SK-N-SH (cell line): ENCODE measurements around the gene PROC. TPM values are rescaled to one million over a fixed set of nuclear protein-coding genes. Genes with fewer than 3 reads are reported as not detected.

ENCODE experiments used
- CTCF ChIA-PET: fragments of 300-600, 350-600 bp; formaldehyde crosslinking; extraction: SDS; loops from one replicate; lab custom pipeline; 2021; lab: Yijun Ruan, JAX
- POLR2A ChIA-PET: fragments of 350-600 bp; sonication (Branson Sonifier 250); formaldehyde crosslinking; extraction: SDS; loops from one replicate; lab custom pipeline; 2020; ENCODE audit warnings: antibody characterized with exemption, inconsistent platforms; lab: Yijun Ruan, JAX
- DNase-seq: peaks from one replicate; pipeline ENCODE4 v3.0.0; 2012
- H2AFZ ChIP-seq: fragments of 200-600 bp; sonication (generic); 2 replicates; pipeline ENCODE4 v1.8.1; 2016; ENCODE audit warnings: antibody characterized with exemption, mild to moderate bottlenecking, low read depth
- H3F3A ChIP-seq: fragments of 200-600 bp; sonication (generic); replicated peaks from 2 replicates; pipeline ENCODE3; 2016; ENCODE audit warnings: antibody characterized with exemption, mild to moderate bottlenecking; ENCODE audit not compliant: insufficient read depth
- H3K27ac ChIP-seq, 2 experiments: fragments of 200-500 bp in 1 of 2; fragments of 200-600 bp in 1 of 2; sonication (Bioruptor generic) in 1 of 2; sonication (generic), shearing (Covaris generic) in 1 of 2; 2 replicates each; pipeline versions ENCODE4 v1.5.1 to v1.6.1; 2014 to 2016; ENCODE audit warnings: low read depth in 2 of 2, inconsistent platforms in 1 of 2, low read length in 1 of 2, mild to moderate bottlenecking in 1 of 2, mixed read lengths in 1 of 2
- H3K27me3 ChIP-seq: fragments of 200-600 bp; sonication (generic), shearing (Covaris generic); 2 replicates; pipeline ENCODE4 v1.6.1; 2016; ENCODE audit warnings: mixed run types; ENCODE audit not compliant: insufficient read depth
- H3K36me3 ChIP-seq, 2 experiments: fragments of 200-500 bp in 1 of 2; fragments of 200-600 bp in 1 of 2; sonication (Bioruptor generic) in 1 of 2; sonication (generic) in 1 of 2; replicated peaks in 1 of 2; 2 replicates each; pipeline versions ENCODE3 to v1.5.1; 2014 to 2016; ENCODE audit warnings: low read length in 1 of 2, mild to moderate bottlenecking in 1 of 2; ENCODE audit not compliant: insufficient read depth in 2 of 2, control insufficient read depth in 1 of 2
- H3K4me1 ChIP-seq, 2 experiments: fragments of 200-500 bp in 1 of 2; fragments of 200-600 bp in 1 of 2; sonication (Bioruptor generic) in 1 of 2; sonication (generic), shearing (Covaris generic) in 1 of 2; 2 replicates each; pipeline versions ENCODE4 v1.5.1 to v1.6.1; 2014 to 2016; ENCODE audit warnings: low read depth in 1 of 2, low read length in 1 of 2, mixed run types in 1 of 2; ENCODE audit not compliant: insufficient read depth in 2 of 2, control insufficient read depth in 1 of 2
- H3K4me2 ChIP-seq: fragments of 200-600 bp; sonication (generic), shearing (Covaris generic); 2 replicates; pipeline ENCODE4 v1.6.1; 2017; ENCODE audit warnings: mixed run types
- H3K4me3 ChIP-seq, 2 experiments: fragments of 200-500 bp in 1 of 2; fragments of 200-600 bp in 1 of 2; sonication (Bioruptor generic) in 1 of 2; sonication (generic), shearing (Covaris generic) in 1 of 2; 2 replicates each; pipeline versions ENCODE4 v1.5.1 to v1.8.1; 2014 to 2016; ENCODE audit warnings: low read depth in 2 of 2, inconsistent platforms in 1 of 2, low read length in 1 of 2, mild to moderate bottlenecking in 1 of 2, mixed read lengths in 1 of 2, moderate library complexity in 1 of 2
- H3K79me2 ChIP-seq: fragments of 200-600 bp; sonication (generic); 2 replicates; pipeline ENCODE4 v1.8.1; 2017; ENCODE audit warnings: mild to moderate bottlenecking; ENCODE audit not compliant: insufficient read depth
- H3K9ac ChIP-seq: fragments of 200-600 bp; sonication (generic); 2 replicates; pipeline ENCODE4 v1.6.1; 2017; ENCODE audit warnings: mixed run types
- H3K9me2 ChIP-seq: fragments of 200-600 bp; sonication (generic); 2 replicates; pipeline ENCODE4 v1.6.1; 2017; ENCODE audit warnings: mixed run types
- H3K9me3 ChIP-seq: fragments of 200-600 bp; sonication (generic); 2 replicates; pipeline ENCODE4 v1.6.1; 2017; ENCODE audit warnings: mixed run types, mild to moderate bottlenecking, moderate library complexity
- H4K20me1 ChIP-seq: fragments of 200-600 bp; sonication (generic); 2 replicates; pipeline ENCODE4 v1.6.1; 2017; ENCODE audit warnings: mild to moderate bottlenecking, mixed run types; ENCODE audit not compliant: insufficient read depth
- CHD2 ChIP-seq: fragments of 150-350 bp; IDR thresholded peaks from 2 replicates; pipeline ENCODE4 v1.6.1; 2018; ENCODE audit warnings: low read length; ENCODE audit not compliant: partially characterized antibody
- EZH2phosphoT487 ChIP-seq: fragments of 200-600 bp; sonication (generic); IDR thresholded peaks from 2 replicates; pipeline ENCODE4 v1.6.1; 2017; ENCODE audit warnings: low read depth, mixed run types, mild to moderate bottlenecking, antibody characterized with exemption, moderate library complexity, borderline replicate concordance
- FOSL2 ChIP-seq: IDR thresholded peaks from 2 replicates; pipeline ENCODE4 v1.4.0; 2012; ENCODE audit warnings: low read depth, mild to moderate bottlenecking, moderate library complexity, borderline replicate concordance
- FOXJ3 ChIP-seq: sonication (generic); formaldehyde crosslinking; IDR thresholded peaks from 2 replicates; pipeline ENCODE4 v1.5.1; 2020; ENCODE audit warnings: mild to moderate bottlenecking, missing genetic modification reagents
- GABPA ChIP-seq: IDR thresholded peaks from 2 replicates; pipeline ENCODE4 v1.4.0; 2012; ENCODE audit warnings: low read depth, mild to moderate bottlenecking
- GATA2 ChIP-seq: sonication (generic); formaldehyde crosslinking; IDR thresholded peaks from 2 replicates; pipeline ENCODE4 v1.5.0; 2020; ENCODE audit warnings: mild to moderate bottlenecking, missing genetic modification reagents
- IRF3 ChIP-seq: fragments of 150-350 bp; IDR thresholded peaks from 2 replicates; pipeline ENCODE4 v1.6.1; 2016; ENCODE audit warnings: mild to moderate bottlenecking, low read depth, low read length
- JUND ChIP-seq: IDR thresholded peaks from 2 replicates; pipeline ENCODE4 v1.4.0; 2012
- MEF2A ChIP-seq: IDR thresholded peaks from 2 replicates; pipeline ENCODE4 v1.4.0; 2012; ENCODE audit warnings: low read depth, borderline replicate concordance
- MXI1 ChIP-seq: IDR thresholded peaks from 2 replicates; pipeline ENCODE4 v1.6.1; 2012; ENCODE audit warnings: mild to moderate bottlenecking, low read depth, low read length, improper control_type of control experiment
- NRF1 ChIP-seq: IDR thresholded peaks from 2 replicates; pipeline ENCODE4 v1.6.1; 2012; ENCODE audit warnings: low read depth, mild to moderate bottlenecking, low read length
- PBX3 ChIP-seq: IDR thresholded peaks from 2 replicates; pipeline ENCODE4; 2012
- RAD21 ChIP-seq: IDR thresholded peaks from 2 replicates; pipeline ENCODE4 v1.6.1; 2012; ENCODE audit warnings: mild to moderate bottlenecking, low read length
- REST ChIP-seq: IDR thresholded peaks from 2 replicates; pipeline ENCODE4 v1.6.1; 2012; ENCODE audit warnings: mild to moderate bottlenecking, low read depth, low read length, moderate library complexity
- RFX5 ChIP-seq: IDR thresholded peaks from 2 replicates; pipeline ENCODE4 v1.6.1; 2012; ENCODE audit warnings: mild to moderate bottlenecking, improper control_type of control experiment, low read length
- TCF12 ChIP-seq: IDR thresholded peaks from 2 replicates; pipeline ENCODE4 v1.4.0; 2012
- ZBTB33 ChIP-seq: IDR thresholded peaks from 2 replicates; pipeline ENCODE4 v1.4.0; 2012; ENCODE audit warnings: low read depth, borderline replicate concordance
- WGBS: methylation state at CpG from one replicate; pipeline ENCODE4 v1.1.6; 2017; ENCODE audit warnings: low lambda C conversion rate; 5-methylcytosine and 5-hydroxymethylcytosine counted together
- polyA plus RNA-seq, 3 experiments: library from polyadenylated mRNA; depleted of rRNA; stranded (reverse); fragments of >200 nt; gene quantifications; 2 replicates each; pipeline ENCODE4 v1.2.3, GENCODE V29; 2012

PROC gene
- polyA plus RNA-seq, 1 of the 3 experiments (the other 2 are of a cell fraction): 0.10 TPM

GRCh38 chr2:127379712-127380355 is 38.4 kb upstream of the PROC start:
- WGBS: 89% methylated on average over 4 of the region's 4 CpGs
- ChIA-PET CTCF (interaction anchor here (1.3 to 1.8 kb wide), 2 partner anchors 23 to 99 kb away, joined by 3 to 9 read pairs; no protein-coding TSS in a partner anchor), POLR2A (no interaction called here)
- Histone ChIP-seq H3K36me3 (peaks cover 0 to 26% of the 10 kb centered on the region in 2 experiments), H3K27me3 (no peaks in the 10 kb centered on the region), H3K4me2 (no peak overlapping the region), H3K4me1 (no peaks in the 10 kb centered on the region; a peak in 1 of 4 replicates), H3K9ac (no peak overlapping the region), H3F3A (no peaks in the 10 kb centered on the region), H3K9me3 (no peaks in the 10 kb centered on the region), H3K27ac (no peak overlapping the region), H2AFZ (no peak overlapping the region), H3K9me2 (no peaks in the 10 kb centered on the region), H3K4me3 (no peak overlapping the region), H3K79me2 (peaks cover 99% of the 10 kb centered on the region), H4K20me1 (peaks cover 60% of the 10 kb centered on the region)
- TF ChIP-seq CHD2: no peak
- TF ChIP-seq GABPA: no peak
- TF ChIP-seq TCF12: no peak
- TF ChIP-seq IRF3: no peak
- TF ChIP-seq EZH2phosphoT487: no peak
- no peak for TF ChIP-seq ZBTB33
- TF ChIP-seq MXI1: no peak
- TF ChIP-seq GATA2: no peak
- no peak for TF ChIP-seq RAD21
- no peak for TF ChIP-seq MEF2A
- DNase-seq: no peak

GRCh38 chr2:127381762-127382161 is 36.5 kb upstream of the PROC start:
- no peak overlapping the region for H3K4me2 ChIP-seq
- H3K4me3 ChIP-seq: no peak overlapping the region
- peaks cover 3% of the 10 kb centered on the region for H3F3A ChIP-seq
- H3K4me1 ChIP-seq: peaks cover 8 to 10% of the 10 kb centered on the region in 2 experiments; a peak in 3 of 4 replicates
- no peak for DNase-seq
- H3K79me2 ChIP-seq: peaks cover 100% of the 10 kb centered on the region
- no peak overlapping the region for H3K9ac ChIP-seq
- no peak overlapping the region for H2AFZ ChIP-seq
- 76% methylated on average over 5 of the region's 5 CpGs for WGBS
- ChIA-PET POLR2A (no interaction called here), CTCF (interaction anchor here (1.0 kb wide), 1 partner anchor 18 kb away, joined by 3 read pairs; no protein-coding TSS in a partner anchor)
- H3K27ac ChIP-seq: no peak overlapping the region
- peaks cover 69% of the 10 kb centered on the region for H4K20me1 ChIP-seq
- H3K27me3 ChIP-seq: no peaks in the 10 kb centered on the region
- H3K9me3 ChIP-seq: no peaks in the 10 kb centered on the region
- H3K9me2 ChIP-seq: no peaks in the 10 kb centered on the region
- H3K36me3 ChIP-seq: peaks cover 0 to 22% of the 10 kb centered on the region in 2 experiments
- TF ChIP-seq IRF3: no peak
- no peak for TF ChIP-seq RAD21
- no peak for TF ChIP-seq JUND
- TF ChIP-seq PBX3: no peak
- no peak for TF ChIP-seq MEF2A
- TF ChIP-seq REST: no peak
- no peak for TF ChIP-seq NRF1
- TF ChIP-seq FOSL2: no peak
- no peak for TF ChIP-seq GATA2
- TF ChIP-seq RFX5: no peak
- TF ChIP-seq FOXJ3 (CRISPR knock-in tag): no peak
- no peak for TF ChIP-seq MXI1
